HCT116 (cell line): Measurements from ENCODE around the gene PEX12. TPM values are rescaled to one million over a fixed set of nuclear protein-coding genes. Genes with fewer than 3 reads are reported as not detected.

Experiments
- ATAC-seq: fragments of 200-7000 bp; cut with Tn5 transposase; 2 replicates; pipeline ENCODE4 v1.9.1; 2020; ENCODE audit warnings: mild to moderate bottlenecking, moderate library complexity
- BruUV-seq: library from RNA; stranded (reverse); fragments of 400-500 nt; replicated peaks from 2 replicates; lab custom pipeline; 2021; lab: Mats Ljungman, UMichigan
- CTCF ChIA-PET: fragments of 300-600 bp; sonication (Branson Sonifier 250); formaldehyde crosslinking; loops from one replicate; lab custom pipeline; 2021; ENCODE audit warnings: antibody characterized with exemption; lab: Charles Lee
- POLR2A ChIA-PET: fragments of 300-600, 350-600 bp; sonication (Branson Sonifier 250); formaldehyde crosslinking; loops from one replicate; lab custom pipeline; 2021; ENCODE audit warnings: antibody characterized with exemption; lab: Charles Lee
- RAD21 ChIA-PET, 2 experiments: fragments of 300-600 bp; sonication (Branson Sonifier 250); formaldehyde crosslinking; loops; one replicate each; lab custom pipeline; 2023; ENCODE audit warnings: low total read pairs in 2 of 2; ENCODE audit not compliant: uncharacterized antibody in 2 of 2, unreplicated experiment in 2 of 2, low non-redundant PET in 1 of 2; lab: Charles Lee
- DNase-seq: peaks from one replicate; pipeline ENCODE4 v3.0.0-alpha.2; 2010; ENCODE audit warnings: low read depth, low spot score
- H2AFZ ChIP-seq: fragments of 200-600 bp; shearing (Covaris generic), sonication (generic); 2 replicates; pipeline ENCODE4 v1.6.1; 2017; ENCODE audit warnings: low read depth, mixed run types, mixed read lengths, antibody characterized with exemption, low read length; ENCODE audit not compliant: poor library complexity, severe bottlenecking
- H3K27ac ChIP-seq: 2 replicates; pipeline ENCODE4 v1.5.1; 2012; ENCODE audit warnings: low read depth, low read length
- H3K27me3 ChIP-seq: fragments of 200-600 bp; sonication (generic); 2 replicates; pipeline ENCODE4 v1.6.1; 2016; ENCODE audit warnings: mixed run types, low read length, mixed read lengths; ENCODE audit not compliant: insufficient read depth
- H3K36me3 ChIP-seq, 2 experiments: fragments of 200-500 bp in 1 of 2; fragments of 200-600 bp in 1 of 2; sonication (Bioruptor generic) in 1 of 2; sonication (generic) in 1 of 2; 2 replicates each; pipeline versions ENCODE4 v1.5.1 to v1.6.1; 2014 to 2016; ENCODE audit warnings: low read length in 2 of 2, inconsistent platforms in 1 of 2, mixed read lengths in 1 of 2, mixed run types in 1 of 2; ENCODE audit not compliant: insufficient read depth in 2 of 2, control insufficient read depth in 1 of 2
- H3K4me1 ChIP-seq, 2 experiments: fragments of 200-600 bp in 1 of 2; sonication (generic) in 1 of 2; 2 replicates each; pipeline versions ENCODE4 v1.5.1 to v1.6.1; 2012 to 2017; ENCODE audit warnings: low read length in 2 of 2, inconsistent platforms in 1 of 2, mild to moderate bottlenecking in 1 of 2, mixed read lengths in 1 of 2, mixed run types in 1 of 2, moderate library complexity in 1 of 2; ENCODE audit not compliant: insufficient read depth in 2 of 2, control insufficient read depth in 1 of 2
- H3K4me2 ChIP-seq: fragments of 200-600 bp; sonication (generic); 2 replicates; pipeline ENCODE4 v1.6.1; 2017; ENCODE audit warnings: mixed run types, low read length, mixed read lengths
- H3K4me3 ChIP-seq, 2 experiments: fragments of 200-600 bp in 1 of 2; sonication (generic) in 1 of 2; replicated peaks in 1 of 2; 2 replicates each; pipeline ENCODE4 v1.5.1; 2011 to 2016; ENCODE audit warnings: low read length in 2 of 2, control low read depth in 1 of 2, low read depth in 1 of 2, mild to moderate bottlenecking in 1 of 2, mixed read lengths in 1 of 2, mixed run types in 1 of 2
- H3K79me2 ChIP-seq: fragments of 200-600 bp; sonication (generic); 2 replicates; pipeline ENCODE4 v1.6.1; 2017; ENCODE audit warnings: mild to moderate bottlenecking, mixed run types, low read length, moderate library complexity, mixed read lengths; ENCODE audit not compliant: insufficient read depth
- H3K9ac ChIP-seq: fragments of 200-600 bp; sonication (generic); 2 replicates; pipeline ENCODE4 v1.6.1; 2016; ENCODE audit warnings: low read length, mixed read lengths
- H3K9me2 ChIP-seq: fragments of 200-600 bp; sonication (generic), shearing (Covaris generic); 2 replicates; pipeline ENCODE4 v1.6.1; 2017; ENCODE audit warnings: mixed run types, mild to moderate bottlenecking, moderate library complexity; ENCODE audit not compliant: insufficient read depth
- H3K9me3 ChIP-seq, 2 experiments: fragments of 200-500 bp in 1 of 2; fragments of 200-600 bp in 1 of 2; sonication (Bioruptor generic) in 1 of 2; sonication (generic) in 1 of 2; 2 replicates each; pipeline ENCODE4 v1.6.1; 2014 to 2017; ENCODE audit warnings: low read length in 2 of 2, mixed read lengths in 2 of 2, inconsistent platforms in 1 of 2, low read depth in 1 of 2, mild to moderate bottlenecking in 1 of 2, mixed run types in 1 of 2, moderate library complexity in 1 of 2; ENCODE audit not compliant: control insufficient read depth in 1 of 2, insufficient read depth in 1 of 2
- H4K20me1 ChIP-seq: fragments of 200-600 bp; sonication (generic), shearing (Covaris generic); 2 replicates; pipeline ENCODE4 v1.6.1; 2017; ENCODE audit warnings: mixed run types, mild to moderate bottlenecking, moderate library complexity; ENCODE audit not compliant: insufficient read depth
- CEBPB ChIP-seq: IDR thresholded peaks from 2 replicates; pipeline ENCODE4 v1.6.1; 2012; ENCODE audit warnings: low read depth
- EGR1 ChIP-seq: IDR thresholded peaks from 2 replicates; pipeline ENCODE4 v1.6.1; 2012; ENCODE audit warnings: low read depth
- ELF1 ChIP-seq: IDR thresholded peaks from 2 replicates; pipeline ENCODE4 v1.6.1; 2012; ENCODE audit warnings: low read depth, borderline replicate concordance
- EZH2 ChIP-seq: fragments of 200-600 bp; sonication (generic); IDR thresholded peaks from 2 replicates; pipeline ENCODE4 v1.6.1; 2017; ENCODE audit warnings: antibody characterized with exemption, mixed run types
- EZH2phosphoT487 ChIP-seq: fragments of 200-600 bp; IDR thresholded peaks from 2 replicates; pipeline ENCODE4 v1.6.1; 2018; ENCODE audit warnings: antibody characterized with exemption, borderline replicate concordance
- FOSL1 ChIP-seq: IDR thresholded peaks from 2 replicates; pipeline ENCODE4 v1.6.1; 2012; ENCODE audit warnings: low read depth
- JUND ChIP-seq: IDR thresholded peaks from 2 replicates; pipeline ENCODE4 v1.6.1; 2012
- POLR2A ChIP-seq: IDR thresholded peaks from 2 replicates; pipeline ENCODE4 v1.7.0; 2011; ENCODE audit warnings: borderline replicate concordance; ENCODE audit not compliant: insufficient read depth, insufficient read length; ENCODE audit errors: extremely low read depth
- POLR2AphosphoS5 ChIP-seq: IDR thresholded peaks from 2 replicates; pipeline ENCODE4 v1.6.1; 2011; ENCODE audit warnings: mild to moderate bottlenecking, low read depth, low read length, moderate library complexity
- SP1 ChIP-seq: IDR thresholded peaks from 2 replicates; pipeline ENCODE4 v1.6.1; 2012; ENCODE audit warnings: low read depth
- SRF ChIP-seq: IDR thresholded peaks from 2 replicates; pipeline ENCODE4 v1.6.1; 2012; ENCODE audit warnings: low read depth
- YY1 ChIP-seq: IDR thresholded peaks from 2 replicates; pipeline ENCODE4 v1.6.1; 2011; ENCODE audit warnings: low read length, low read depth, moderate library complexity, mild to moderate bottlenecking; ENCODE audit not compliant: insufficient replicate concordance; ENCODE audit errors: extremely low read depth
- ZNF274 ChIP-seq: fragments of 200-500 bp; sonication (Bioruptor generic); IDR thresholded peaks from 2 replicates; pipeline ENCODE4 v1.6.1; 2014; ENCODE audit warnings: mild to moderate bottlenecking, low read depth, low read length, inconsistent platforms
- intact Hi-C: fragments of 100-400 bp; cut with micrococcal nuclease; formaldehyde crosslinking; loops from 2 replicates; pipeline ENCODE4 v1.10.0; 2022
- total RNA-seq: library from RNA; stranded (reverse); gene quantifications from one replicate; pipeline ENCODE4 v1.2.1, GENCODE V29; 2021; ENCODE audit not compliant: unreplicated experiment
- TF ChIP-seq, protein P1 (sequence below): IDR thresholded peaks from 2 replicates; pipeline ENCODE4 v1.6.1; 2012
- TF ChIP-seq, protein P2 (sequence below): IDR thresholded peaks from 2 replicates; pipeline ENCODE4 v1.6.1; 2012; ENCODE audit warnings: low read depth

Gene PEX12
- total RNA-seq, 1 experiment from 2014 or later, result 5.0 TPM

DNA sequence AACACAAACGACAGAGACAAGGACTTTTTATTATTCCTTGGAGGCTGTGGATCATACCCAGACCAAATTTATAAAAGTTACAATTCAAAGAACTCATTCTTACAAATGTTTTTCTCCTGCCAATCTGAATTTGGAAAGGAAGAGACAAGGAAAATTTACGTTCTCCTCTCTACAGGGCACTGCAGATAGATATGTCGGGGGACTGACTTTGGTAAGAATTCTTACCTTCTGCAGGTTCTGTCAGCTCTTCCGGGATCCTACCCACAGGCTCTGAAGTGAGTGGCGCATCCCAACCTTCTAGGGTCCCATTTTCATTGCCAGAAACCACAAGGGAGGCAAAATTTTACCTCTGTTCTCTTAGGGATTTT, 38.7 kb downstream of the PEX12 start (continued):
- TF ChIP-seq EZH2phosphoT487, result no peak
- no peak for TF ChIP-seq EGR1
- no peak for TF ChIP-seq POLR2AphosphoS5
- TF ChIP-seq, protein P1, sequence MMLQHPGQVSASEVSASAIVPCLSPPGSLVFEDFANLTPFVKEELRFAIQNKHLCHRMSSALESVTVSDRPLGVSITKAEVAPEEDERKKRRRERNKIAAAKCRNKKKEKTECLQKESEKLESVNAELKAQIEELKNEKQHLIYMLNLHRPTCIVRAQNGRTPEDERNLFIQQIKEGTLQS, result no peak
- TF ChIP-seq, protein P2, sequence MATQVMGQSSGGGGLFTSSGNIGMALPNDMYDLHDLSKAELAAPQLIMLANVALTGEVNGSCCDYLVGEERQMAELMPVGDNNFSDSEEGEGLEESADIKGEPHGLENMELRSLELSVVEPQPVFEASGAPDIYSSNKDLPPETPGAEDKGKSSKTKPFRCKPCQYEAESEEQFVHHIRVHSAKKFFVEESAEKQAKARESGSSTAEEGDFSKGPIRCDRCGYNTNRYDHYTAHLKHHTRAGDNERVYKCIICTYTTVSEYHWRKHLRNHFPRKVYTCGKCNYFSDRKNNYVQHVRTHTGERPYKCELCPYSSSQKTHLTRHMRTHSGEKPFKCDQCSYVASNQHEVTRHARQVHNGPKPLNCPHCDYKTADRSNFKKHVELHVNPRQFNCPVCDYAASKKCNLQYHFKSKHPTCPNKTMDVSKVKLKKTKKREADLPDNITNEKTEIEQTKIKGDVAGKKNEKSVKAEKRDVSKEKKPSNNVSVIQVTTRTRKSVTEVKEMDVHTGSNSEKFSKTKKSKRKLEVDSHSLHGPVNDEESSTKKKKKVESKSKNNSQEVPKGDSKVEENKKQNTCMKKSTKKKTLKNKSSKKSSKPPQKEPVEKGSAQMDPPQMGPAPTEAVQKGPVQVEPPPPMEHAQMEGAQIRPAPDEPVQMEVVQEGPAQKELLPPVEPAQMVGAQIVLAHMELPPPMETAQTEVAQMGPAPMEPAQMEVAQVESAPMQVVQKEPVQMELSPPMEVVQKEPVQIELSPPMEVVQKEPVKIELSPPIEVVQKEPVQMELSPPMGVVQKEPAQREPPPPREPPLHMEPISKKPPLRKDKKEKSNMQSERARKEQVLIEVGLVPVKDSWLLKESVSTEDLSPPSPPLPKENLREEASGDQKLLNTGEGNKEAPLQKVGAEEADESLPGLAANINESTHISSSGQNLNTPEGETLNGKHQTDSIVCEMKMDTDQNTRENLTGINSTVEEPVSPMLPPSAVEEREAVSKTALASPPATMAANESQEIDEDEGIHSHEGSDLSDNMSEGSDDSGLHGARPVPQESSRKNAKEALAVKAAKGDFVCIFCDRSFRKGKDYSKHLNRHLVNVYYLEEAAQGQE, result no peak
- no peak for TF ChIP-seq POLR2A
- TF ChIP-seq CEBPB, result no peak
- TF ChIP-seq JUND, result no peak
- TF ChIP-seq FOSL1, result no peak
- no peak for TF ChIP-seq ELF1

GRCh38 chr17:35537601-35538141, 40.7 kb downstream of the PEX12 start, which contains the start of gene SLFN12L:
Gene SLFN12L (minus strand): TSS chr17:35537678. CDS start chr17:35522364, 15,314 bp downstream.
- Histone ChIP-seq H3K4me2 (no peak within 1 kb of the TSS), H3K27ac (no peak within 1 kb of the TSS), H3K36me3 (no peaks in the 10 kb centered on the region), H3K9me2 (no peaks in the 10 kb centered on the region), H4K20me1 (no peaks in the 10 kb centered on the region), H3K4me3 (no peak within 1 kb of the TSS), H3K27me3 (no peaks in the 10 kb centered on the region; the same call in 1 of the 2 replicates), H3K9me3 (no peaks in the 10 kb centered on the region), H3K9ac (no peak within 1 kb of the TSS), H3K4me1 (peaks cover 0 to 5% of the 10 kb centered on the region in 2 experiments; a peak in 1 of 4 replicates), H2AFZ (no peak within 1 kb of the TSS), H3K79me2 (no peaks in the 10 kb centered on the region)
- BruUV-seq, result no TSS peak
- POLR2A ChIA-PET, result no interaction called here
- CTCF ChIA-PET, result interaction anchor here (0.6 to 1.8 kb wide), 7 partner anchors 10 to 417 kb away, joined by 3 to 6 read pairs (median 3); no protein-coding TSS in a partner anchor
- intact Hi-C loops, result loop anchor here (5.0 kb wide), 2 partner anchors 280 to 540 kb away; no protein-coding TSS in a partner anchor
- RAD21 ChIA-PET, result no interaction called here
- DNase-seq, result no peak
- no peak for ATAC-seq
- no peak for TF ChIP-seq YY1
- no peak for TF ChIP-seq CEBPB
- TF ChIP-seq EZH2phosphoT487, result no peak
- no peak for TF ChIP-seq JUND
- TF ChIP-seq, protein P2, result no peak
- TF ChIP-seq EZH2, result no peak
- TF ChIP-seq SP1, result no peak
- TF ChIP-seq POLR2AphosphoS5, result no peak
- TF ChIP-seq EGR1, result no peak
- no peak for TF ChIP-seq ZNF274
- TF ChIP-seq SRF, result no peak
- TF ChIP-seq ELF1, result no peak
